Motor neuron (in vitro differentiated cells): ENCODE measurements around the gene SEMA6D. TPM values are rescaled to one million over a fixed set of nuclear protein-coding genes. Genes with fewer than 3 reads are reported as not detected.

Source experiments
- ATAC-seq, 8 experiments: fragments of 200-7000 bp; cut with Tn5 transposase; replicated peaks in 6 of 8; 2 replicates each; pipeline ENCODE4 v1.8.0; 2021; ENCODE audit warnings: mild to moderate bottlenecking in 8 of 8, moderate library complexity in 8 of 8
- H3K27ac ChIP-seq, 2 donors: fragments of 250-450 bp; sonication (Bioruptor Pico); 2 replicates each; pipeline ENCODE4 v1.9.0; 2021; ENCODE audit warnings: antibody characterized with exemption in 2 of 2, mild to moderate bottlenecking in 2 of 2, moderate library complexity in 1 of 2
- H3K4me1 ChIP-seq, 2 donors: fragments of 250-450 bp; sonication (Bioruptor Pico); replicated peaks in 1 of 2; 2 replicates each; pipeline ENCODE4 v1.6.1; 2021; ENCODE audit warnings: antibody characterized with exemption in 2 of 2, mild to moderate bottlenecking in 2 of 2, moderate library complexity in 1 of 2
- H3K4me3 ChIP-seq, 5 donors: fragments of 250-450 bp; sonication (Bioruptor Pico); 2 replicates each; pipeline ENCODE4 v1.9.0; 2021; ENCODE audit warnings: antibody characterized with exemption in 5 of 5, mild to moderate bottlenecking in 5 of 5, moderate library complexity in 4 of 5
- WGBS, 10 experiments: fragments of 450-650 bp; shearing (Covaris generic); methylation state at CpG; one replicate each; pipeline ENCODE4 v1.0.0; 2022; 5-methylcytosine and 5-hydroxymethylcytosine counted together
- in situ Hi-C, 9 experiments: fragments of 400-800 bp; cut with MboI; loops; one replicate each; pipeline ENCODE4 v1.15.0; 2021; ENCODE audit warnings: low sequenced_read_pairs in 9 of 9, low pct_unique_long_range_greater_than_20kb in 2 of 9; ENCODE audit not compliant: unreplicated experiment in 9 of 9
- total RNA-seq, 8 experiments: library from RNA; unstranded; fragments of 300-600 nt; gene quantifications; 2 replicates each; pipeline versions ENCODE4 v1.2.3 to v1.2.4, GENCODE V29; 2022

Gene SEMA6D
- total RNA-seq, 8 experiments from 2014 or later: 27.5 to 322 (median 58.2) TPM

GRCh38 chr15:47803767-47804166 is 86.5 kb downstream of the SEMA6D start:
- 7 to 100% (median 100%) methylated on average over 1 to 2 of the region's 2 CpGs; no CpG with 5 or more reads in 3 of the 10 experiments for WGBS, 10 experiments
- ATAC-seq: peak in 3 of 8 experiments; percentile 44 to 86 (median 66)
- H3K27ac ChIP-seq: no peak overlapping the region
- H3K4me3 ChIP-seq: no peak overlapping the region
- in situ Hi-C loops: no loop called here
- H3K4me1 ChIP-seq: peaks cover 0 to 7% of the 10 kb centered on the region in 2 donors

DNA sequence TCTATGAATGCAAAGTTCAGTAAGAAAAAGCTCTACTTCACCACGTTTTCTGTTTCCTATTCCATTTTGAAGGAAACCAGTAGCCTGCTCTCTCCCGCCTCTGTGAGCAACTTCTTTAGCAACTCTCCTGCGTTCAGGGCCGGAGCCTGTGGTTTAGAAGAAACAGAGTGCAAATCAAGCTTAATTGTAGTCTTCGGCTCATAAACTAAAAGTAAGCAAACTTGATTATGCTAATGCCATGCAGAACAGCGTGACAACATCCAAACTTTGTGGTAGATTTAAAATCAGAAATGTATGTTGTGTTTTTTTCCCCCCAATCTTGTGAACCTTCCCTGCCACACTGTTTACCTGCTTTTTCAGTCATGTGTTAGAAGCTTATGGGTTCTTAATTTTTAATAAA is 87.4 kb downstream of the SEMA6D start:
- in situ Hi-C loops: no loop called here
- ATAC-seq: peak in 1 of 8 experiments; percentile 60
- Histone ChIP-seq H3K4me1 (peaks cover 0 to 7% of the 10 kb centered on the region in 2 donors), H3K27ac (no peak overlapping the region), H3K4me3 (no peak overlapping the region)
- WGBS, 10 experiments: 27 to 78% (median 57%) methylated on average over 2 to 6 of the region's 6 CpGs; no CpG with 5 or more reads in 2 of the 10 experiments

GRCh38 chr15:47806008-47806407 is 88.7 kb downstream of the SEMA6D start:
- no peak overlapping the region for H3K4me3 ChIP-seq
- in situ Hi-C loops: no loop called here
- ATAC-seq: no peak
- 56 to 100% (median 73%) methylated on average over 1 to 2 of the region's 2 CpGs; no CpG with 5 or more reads in 3 of the 10 experiments for WGBS, 10 experiments
- peaks cover 0 to 7% of the 10 kb centered on the region in 2 donors for H3K4me1 ChIP-seq
- no peak overlapping the region for H3K27ac ChIP-seq

- WGBS, 10 experiments: 20 to 100% (median 57%) methylated on average over 1 of the region's 1 CpG; no CpG with 5 or more reads in 5 of the 10 experiments
- ATAC-seq: no peak
Measured at GRCh38 chr15:47811172-47811571, 93.9 kb downstream of the SEMA6D start.

GRCh38 chr15:47812470-47812999 is 95.2 kb downstream of the SEMA6D start:
- no peak overlapping the region for H3K27ac ChIP-seq
- peaks cover 3 to 4% of the 10 kb centered on the region in 2 donors for H3K4me1 ChIP-seq
- H3K4me3 ChIP-seq: no peak overlapping the region
- 40 to 100% (median 92%) methylated on average over 1 to 4 of the region's 4 CpGs; no CpG with 5 or more reads in 3 of the 10 experiments for WGBS, 10 experiments
- ATAC-seq: no peak
- in situ Hi-C loops: no loop called here

More at GRCh38 chr15:47811172-47811571, 93.9 kb downstream of the SEMA6D start:
- Histone ChIP-seq H3K4me1 (peaks cover 0 to 5% of the 10 kb centered on the region in 2 donors), H3K4me3 (no peak overlapping the region), H3K27ac (no peak overlapping the region)
- in situ Hi-C loops: no loop called here

GRCh38 chr15:47813748-47814384 is 96.6 kb downstream of the SEMA6D start:
- Histone ChIP-seq H3K4me3 (no peak overlapping the region), H3K27ac (no peak overlapping the region), H3K4me1 (peaks cover 14 to 17% of the 10 kb centered on the region in 2 donors)
- in situ Hi-C loops: no loop called here
- WGBS, 10 experiments: 0 to 80% (median 34%) methylated on average over 1 to 5 of the region's 5 CpGs; no CpG with 5 or more reads in 1 of the 10 experiments
- peak in 3 of 8 experiments; percentile 50 to 89 (median 60) for ATAC-seq

- Histone ChIP-seq H3K4me3 (no peak overlapping the region), H3K27ac (no peak overlapping the region), H3K4me1 (peaks cover 14 to 17% of the 10 kb centered on the region in 2 donors)
- 0 to 100% (median 100%) methylated on average over 1 of the region's 1 CpG; no CpG with 5 or more reads in 5 of the 10 experiments for WGBS, 10 experiments
- ATAC-seq: peak in 2 of 8 experiments; percentile 9 to 67
- in situ Hi-C loops: no loop called here
Measured at GRCh38 chr15:47814620-47815019, 97.3 kb downstream of the SEMA6D start.

DNA sequence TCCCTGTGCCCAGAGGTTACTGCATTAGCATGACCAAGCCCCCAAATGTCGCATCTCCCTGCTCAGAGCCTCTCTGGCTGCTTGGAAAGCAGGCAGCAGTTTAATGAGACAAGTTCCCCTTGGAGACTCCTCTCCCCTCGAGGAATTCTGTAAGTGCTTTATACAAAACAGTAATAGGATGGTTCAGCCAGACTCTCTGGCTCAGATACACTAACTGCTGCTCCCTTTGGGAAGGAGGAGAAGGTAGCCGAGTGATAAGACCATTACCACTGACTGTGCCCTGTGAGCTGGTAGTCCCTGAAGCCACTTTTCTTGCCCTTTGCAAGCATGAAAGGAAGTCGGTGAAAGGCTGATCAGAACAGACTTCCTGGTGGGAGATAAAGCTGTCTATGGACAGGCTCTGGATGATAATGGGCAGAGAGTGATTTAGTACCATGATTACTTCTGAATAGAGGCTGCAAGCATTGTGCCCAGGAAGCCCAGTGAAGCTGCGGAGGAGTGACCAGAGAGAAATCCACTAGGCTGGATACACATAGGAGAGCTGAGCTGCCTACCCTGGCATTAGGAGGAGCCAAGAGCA is 100.8 kb downstream of the SEMA6D start:
- H3K4me1 ChIP-seq: peaks cover 20 to 23% of the 10 kb centered on the region in 2 donors
- ATAC-seq: peak in 5 of 8 experiments; percentile 44 to 82 (median 70)
- in situ Hi-C loops: no loop called here
- WGBS, 10 experiments: 0 to 83% (median 40%) methylated on average over 1 to 5 of the region's 5 CpGs; no CpG with 5 or more reads in 2 of the 10 experiments
- H3K27ac ChIP-seq: no peak overlapping the region
- H3K4me3 ChIP-seq: no peak overlapping the region

DNA sequence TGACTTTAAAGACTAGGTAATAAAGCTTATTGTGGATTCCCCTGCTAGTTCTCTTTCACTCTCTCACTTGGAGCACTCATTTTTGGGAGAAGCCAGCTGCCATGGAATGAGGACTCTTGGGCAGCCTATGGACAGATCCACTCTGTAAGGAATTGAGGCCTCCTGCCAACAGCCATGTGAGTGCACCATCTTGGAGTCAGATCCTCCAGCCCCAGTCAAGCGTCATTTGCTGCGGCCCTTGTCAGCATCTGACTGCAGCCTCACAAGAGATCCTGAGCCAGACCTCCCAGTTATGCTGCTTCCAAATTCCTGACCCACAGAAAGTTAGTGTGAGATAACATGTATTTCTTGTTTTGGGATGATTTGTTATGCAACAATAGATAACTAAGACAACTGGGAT is 101.9 kb downstream of the SEMA6D start:
- Histone ChIP-seq H3K27ac (no peak overlapping the region), H3K4me1 (peaks cover 20 to 23% of the 10 kb centered on the region in 2 donors), H3K4me3 (no peak overlapping the region)
- WGBS, 10 experiments: 93 to 100% (median 100%) methylated on average over 1 to 2 of the region's 2 CpGs; no CpG with 5 or more reads in 4 of the 10 experiments
- no peak for ATAC-seq
- in situ Hi-C loops: no loop called here

DNA sequence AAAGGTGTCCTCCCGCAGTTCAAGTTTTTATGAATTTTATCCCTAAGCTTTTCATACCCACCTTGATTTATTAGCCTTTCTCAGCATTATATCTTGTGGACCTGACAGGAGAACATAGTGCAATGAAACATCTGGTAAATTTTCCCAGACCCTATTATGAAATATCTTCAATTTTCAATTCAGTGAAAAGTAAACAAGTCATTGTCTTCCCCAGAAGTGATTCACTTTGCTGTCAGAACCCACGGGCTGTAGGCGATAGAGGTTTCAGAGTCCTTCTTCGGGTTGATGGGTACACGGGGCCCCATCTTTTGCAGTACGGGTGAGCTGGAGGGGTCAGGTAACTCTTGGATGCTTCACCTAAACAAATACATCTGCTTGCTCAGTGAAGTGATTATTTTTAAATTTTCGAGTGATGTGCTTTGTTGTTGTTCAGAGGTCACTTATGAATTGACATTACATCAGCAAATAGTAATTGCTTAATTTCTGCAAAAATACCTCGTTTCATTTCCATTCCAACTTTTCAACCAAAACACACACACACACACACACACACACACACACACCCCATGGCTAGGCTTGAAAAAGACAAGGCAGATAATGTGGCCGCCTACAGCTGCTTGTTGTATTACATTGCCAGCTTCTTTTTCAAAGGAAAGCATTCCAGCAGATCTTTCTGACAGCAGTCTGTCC is 102.9 kb downstream of the SEMA6D start:
- Histone ChIP-seq H3K4me3 (no peak overlapping the region), H3K4me1 (peaks cover 20 to 23% of the 10 kb centered on the region in 2 donors), H3K27ac (no peak overlapping the region)
- peak in 7 of 8 experiments; percentile 17 to 79 (median 37) for ATAC-seq
- WGBS, 10 experiments: 27 to 100% (median 81%) methylated on average over 1 to 9 of the region's 9 CpGs; no CpG with 5 or more reads in 1 of the 10 experiments
- in situ Hi-C loops: no loop called here

DNA sequence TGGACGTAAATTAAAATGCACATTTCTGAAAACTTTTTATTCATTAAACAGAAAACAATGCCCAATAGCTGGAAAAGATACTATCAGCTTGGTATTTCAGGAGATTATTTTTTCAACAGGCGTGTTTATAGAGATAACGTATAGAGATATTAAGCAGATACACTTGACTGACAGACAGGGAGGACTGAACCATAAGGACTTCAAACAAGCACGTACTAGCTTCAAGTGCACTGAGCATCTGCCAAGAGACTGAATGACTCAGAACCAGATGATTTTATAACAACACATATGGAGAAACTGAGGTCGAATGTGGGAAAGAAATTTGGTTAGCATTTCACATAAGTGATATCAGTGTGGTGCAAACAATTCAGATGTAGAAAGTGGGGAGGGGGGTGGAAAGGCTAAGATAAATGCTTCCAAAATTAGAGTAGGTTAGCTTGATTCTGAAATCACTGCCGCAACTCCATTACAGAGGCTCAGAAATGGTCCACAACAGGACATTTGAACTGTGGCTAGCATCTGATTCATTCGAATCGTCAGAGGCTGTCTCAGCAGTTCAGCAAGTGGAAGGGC is 103.5 kb downstream of the SEMA6D start:
- WGBS, 10 experiments: 0 to 93% (median 69%) methylated on average over 2 to 8 of the region's 8 CpGs; no CpG with 5 or more reads in 2 of the 10 experiments
- in situ Hi-C loops: no loop called here
- H3K4me3 ChIP-seq: no peak overlapping the region
- peak in 3 of 8 experiments; percentile 49 to 68 (median 68) for ATAC-seq
- H3K27ac ChIP-seq: no peak overlapping the region
- H3K4me1 ChIP-seq: peaks cover 20 to 23% of the 10 kb centered on the region in 2 donors

DNA sequence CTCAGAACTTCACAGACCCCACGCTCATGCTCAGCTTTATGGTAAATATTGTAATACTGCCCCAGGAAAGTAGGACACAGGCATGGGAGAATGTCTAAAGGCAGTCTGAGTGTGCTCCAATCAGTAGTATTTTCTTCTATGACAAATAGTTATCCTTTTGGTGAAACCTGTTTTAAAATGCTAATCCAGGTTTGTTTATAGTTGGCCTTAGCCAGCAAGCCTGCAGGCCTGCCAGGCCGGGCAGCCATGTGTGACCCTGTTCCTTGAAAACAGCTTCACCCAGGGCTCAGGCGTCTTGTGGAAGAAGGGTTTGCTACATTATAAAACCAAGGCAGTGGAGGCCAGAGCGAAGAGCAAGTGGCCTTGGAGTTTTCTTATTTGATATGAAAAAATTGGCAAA is 104.7 kb downstream of the SEMA6D start:
- Histone ChIP-seq H3K27ac (no peak overlapping the region), H3K4me3 (no peak overlapping the region), H3K4me1 (peaks cover 20 to 23% of the 10 kb centered on the region in 2 donors)
- WGBS, 10 experiments: 43 to 100% (median 86%) methylated on average over 1 to 4 of the region's 4 CpGs
- peak in 3 of 8 experiments; percentile 42 to 82 (median 49) for ATAC-seq
- in situ Hi-C loops: no loop called here
